GM19193 (cell line): ENCODE results near the gene CDC42BPA.

Experiments
- POLR2A ChIP-seq: IDR thresholded peaks from 4 replicates; pipeline ENCODE4 v1.6.1; 2011; ENCODE audit not compliant: insufficient read depth, insufficient read length; ENCODE audit errors: extremely low read depth

Gene CDC42BPA

DNA sequence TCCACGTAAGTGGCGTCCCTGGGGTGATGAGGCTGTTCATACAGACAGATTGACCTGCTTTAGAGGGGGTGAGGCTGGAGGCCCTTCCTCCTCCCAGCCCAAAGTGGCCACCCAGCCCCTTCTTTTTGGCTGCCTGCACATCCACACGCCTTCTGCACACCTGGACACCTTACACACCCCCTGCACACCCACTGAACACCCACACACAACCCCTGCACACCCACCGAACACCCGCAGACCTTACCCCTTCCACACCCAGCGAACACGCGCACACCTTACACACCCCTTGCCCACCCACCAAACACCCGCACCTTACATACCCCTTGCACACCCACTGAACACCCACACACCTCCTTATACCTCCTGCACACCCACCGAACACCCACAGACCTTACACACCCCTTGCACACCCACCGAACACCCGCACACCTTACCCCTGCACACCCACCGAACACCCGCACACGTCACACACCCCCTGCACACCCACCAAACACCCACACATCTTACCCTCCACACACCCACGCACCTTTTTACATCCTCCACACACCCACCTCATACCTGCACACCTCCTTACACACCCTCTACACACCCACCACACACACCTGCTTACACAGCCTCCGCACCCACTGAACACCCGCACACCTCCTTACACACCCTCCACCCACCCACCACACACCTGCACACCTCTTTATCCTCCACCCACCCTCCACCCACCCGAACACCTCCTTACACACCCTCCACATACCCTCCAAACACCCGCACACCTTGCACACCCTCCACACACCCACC, 340.5 kb downstream of the CDC42BPA start:
- TF ChIP-seq POLR2A: no peak

DNA sequence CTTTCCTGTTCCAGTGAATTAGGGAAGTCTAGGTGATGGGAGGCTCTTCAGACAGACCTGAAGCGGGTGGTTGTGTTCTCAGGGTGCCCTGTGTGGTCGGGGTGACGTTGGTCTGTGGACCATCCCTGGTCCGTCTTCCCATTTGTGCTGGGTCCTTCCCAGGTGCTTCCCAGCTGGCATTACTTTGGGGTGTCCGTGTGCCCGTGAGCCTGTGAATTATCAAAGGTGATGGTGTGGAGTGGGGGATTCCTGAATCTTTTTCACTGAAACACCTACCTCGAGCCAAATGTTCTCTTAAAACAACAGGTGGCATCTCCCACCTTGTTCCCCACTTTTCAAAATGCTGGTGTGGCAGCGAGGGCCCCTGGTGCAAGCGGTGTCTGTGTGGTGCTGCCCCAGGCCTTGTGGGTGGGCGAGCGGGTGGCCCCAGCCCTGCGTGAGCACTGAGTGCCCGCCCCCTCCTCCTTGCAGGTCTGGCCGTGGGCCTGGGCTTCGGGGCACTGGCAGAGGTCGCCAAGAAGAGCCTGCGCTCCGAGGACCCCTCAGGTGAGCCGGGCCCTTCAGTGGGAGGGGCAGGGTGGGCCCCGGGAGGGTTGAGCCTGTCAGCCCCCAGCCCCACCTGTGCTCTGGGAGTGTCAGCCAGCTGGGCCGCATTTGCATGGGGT, 341.2 kb downstream of the CDC42BPA start:
- TF ChIP-seq POLR2A: no peak

DNA sequence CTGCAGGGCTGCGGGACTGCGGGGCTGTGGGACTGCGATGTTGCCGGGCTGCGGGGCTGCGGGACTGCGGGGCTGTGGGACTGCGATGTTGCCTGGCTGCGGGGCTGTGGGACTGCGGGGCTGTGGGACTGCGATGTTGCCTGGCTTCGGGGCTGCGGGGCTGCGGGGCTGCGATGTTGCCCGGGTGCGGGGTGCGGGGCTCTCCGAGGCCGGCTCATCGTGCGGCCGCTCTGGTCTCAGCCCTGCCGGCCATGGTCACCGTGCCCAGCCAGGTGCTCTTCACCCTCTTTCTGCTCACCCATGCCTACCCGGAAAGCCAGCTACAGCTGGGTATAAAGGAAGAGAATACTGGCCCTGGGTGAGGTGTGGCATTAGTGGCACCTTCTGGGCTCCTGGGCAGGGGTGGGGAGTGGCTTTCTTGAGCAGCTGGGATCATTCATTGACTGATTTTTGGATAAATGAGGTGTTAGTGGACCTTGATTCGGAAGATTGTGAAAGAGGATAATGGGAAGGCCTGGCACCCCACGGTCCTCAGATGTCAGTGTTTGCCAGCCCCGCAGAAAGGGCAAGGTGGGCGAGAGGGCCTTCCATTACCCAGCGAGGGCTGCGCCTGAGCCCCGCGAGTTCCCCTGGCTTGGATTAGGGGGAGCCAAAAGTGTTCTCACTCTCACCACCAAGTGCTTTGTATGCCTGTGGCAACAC, 341.9 kb downstream of the CDC42BPA start:
- TF ChIP-seq POLR2A: no peak

DNA sequence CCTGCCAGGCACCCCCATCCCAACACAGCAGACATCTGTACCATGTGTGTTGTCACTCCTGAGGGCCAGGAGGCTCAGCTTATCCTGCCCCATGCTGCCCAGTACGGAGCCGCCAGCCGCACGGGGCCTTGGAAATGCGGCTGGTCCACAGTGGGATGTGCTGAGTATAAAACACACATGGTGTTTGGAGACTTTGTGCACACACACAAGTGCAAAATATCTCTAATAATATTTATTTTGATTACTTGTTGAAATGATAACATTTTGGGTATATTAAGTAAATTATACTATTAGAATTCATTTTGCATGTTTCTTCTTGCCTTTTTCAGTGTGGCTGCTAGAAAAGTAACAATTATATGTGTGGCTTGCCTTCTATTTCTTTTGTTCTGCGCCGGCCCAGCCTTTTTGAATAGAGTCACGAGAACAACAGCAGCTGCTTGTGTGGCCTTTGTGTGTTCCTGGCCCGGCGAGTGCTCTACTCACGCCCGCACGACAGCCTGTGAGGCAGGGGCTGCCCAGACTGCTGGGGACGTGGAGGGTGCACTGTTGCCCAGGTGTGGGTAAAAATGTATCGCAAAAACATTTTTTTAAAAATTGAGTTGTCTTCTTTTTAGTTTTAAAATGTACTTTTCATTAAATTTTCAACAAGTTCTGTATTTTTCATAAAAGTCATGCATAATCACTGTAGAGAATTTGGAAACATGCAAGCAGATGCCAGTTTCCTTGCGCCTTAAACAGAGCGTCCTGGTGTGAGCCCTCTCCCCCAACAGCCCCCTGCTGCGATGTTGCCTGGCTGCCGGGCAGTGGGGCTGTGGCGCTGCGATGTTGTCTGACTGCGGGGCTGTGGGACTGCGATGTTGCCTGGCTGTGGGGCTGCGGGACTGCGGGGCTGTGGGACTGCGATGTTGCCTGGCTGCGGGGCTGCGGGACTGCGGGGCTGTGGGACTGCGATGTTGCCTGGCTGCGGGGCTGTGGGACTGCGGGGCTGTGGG, 342.7 kb downstream of the CDC42BPA start:
- TF ChIP-seq POLR2A: no peak

DNA sequence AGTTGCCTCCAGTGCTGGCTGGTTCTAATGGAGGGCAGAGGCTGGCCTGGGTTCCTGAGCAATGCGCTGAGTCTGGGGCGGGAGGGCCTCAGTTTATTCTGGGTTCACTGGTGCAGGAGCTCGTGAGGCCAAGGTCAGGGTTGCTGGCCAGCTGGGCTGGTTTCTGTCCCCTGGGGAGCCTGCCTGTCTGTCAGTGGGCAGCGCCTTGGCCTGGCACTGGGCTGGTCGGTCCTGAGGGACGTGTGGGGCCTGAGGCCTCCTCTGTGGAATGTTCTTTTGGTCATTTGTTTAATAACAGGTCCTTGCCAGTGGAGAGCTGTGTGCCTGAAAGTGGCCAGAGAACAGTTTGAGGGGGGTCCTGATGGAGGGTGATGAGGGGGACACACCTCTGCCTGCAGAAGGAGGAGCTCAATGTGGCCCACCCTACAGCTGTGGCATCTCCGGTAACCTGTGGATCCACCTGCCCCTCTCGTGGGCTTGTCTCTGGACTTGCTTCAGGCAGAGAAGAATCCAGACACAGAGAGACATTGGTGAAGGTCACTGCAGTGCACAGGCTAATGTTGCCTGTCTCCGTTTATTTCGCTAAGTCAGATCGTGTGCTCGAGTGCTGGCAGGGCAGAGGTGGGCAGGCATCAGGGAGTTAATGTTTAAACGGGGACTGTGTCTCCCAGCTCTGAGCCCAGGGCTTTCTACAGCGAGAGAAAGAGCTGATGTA, 343.6 kb downstream of the CDC42BPA start:
- TF ChIP-seq POLR2A: no peak

DNA sequence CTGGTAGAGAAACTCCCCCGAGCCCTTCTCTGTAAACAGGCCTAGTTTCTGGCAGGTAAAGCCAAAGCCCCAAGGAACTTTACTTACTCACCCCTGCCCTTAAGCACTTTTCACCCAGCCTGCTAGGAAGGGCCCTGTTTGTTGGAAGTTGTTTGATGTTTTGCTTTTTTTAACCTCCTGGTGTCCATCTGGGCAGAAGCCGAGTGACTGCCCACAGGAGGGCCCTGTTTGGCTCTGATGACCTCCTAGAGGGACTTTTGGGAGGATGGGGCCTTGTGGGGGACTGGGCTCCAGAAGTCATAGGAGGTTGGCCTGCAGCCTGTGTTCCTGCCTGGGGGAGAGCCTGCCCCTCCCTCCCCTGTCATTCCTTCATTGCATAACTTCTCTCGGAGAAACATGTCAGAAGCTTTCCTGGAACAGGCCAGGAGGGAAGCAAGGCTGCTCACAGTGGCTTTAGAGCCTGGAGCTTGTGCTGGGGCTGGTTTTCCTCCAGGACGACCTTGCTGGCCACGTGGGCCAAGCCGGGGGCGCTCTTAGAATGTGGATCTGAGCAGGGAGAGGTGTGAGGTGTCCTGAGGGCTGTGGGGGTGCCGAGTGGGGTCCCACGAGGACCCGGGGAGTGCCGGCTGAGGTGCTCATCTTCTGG, 344.3 kb downstream of the CDC42BPA start:
- no peak for TF ChIP-seq POLR2A

DNA sequence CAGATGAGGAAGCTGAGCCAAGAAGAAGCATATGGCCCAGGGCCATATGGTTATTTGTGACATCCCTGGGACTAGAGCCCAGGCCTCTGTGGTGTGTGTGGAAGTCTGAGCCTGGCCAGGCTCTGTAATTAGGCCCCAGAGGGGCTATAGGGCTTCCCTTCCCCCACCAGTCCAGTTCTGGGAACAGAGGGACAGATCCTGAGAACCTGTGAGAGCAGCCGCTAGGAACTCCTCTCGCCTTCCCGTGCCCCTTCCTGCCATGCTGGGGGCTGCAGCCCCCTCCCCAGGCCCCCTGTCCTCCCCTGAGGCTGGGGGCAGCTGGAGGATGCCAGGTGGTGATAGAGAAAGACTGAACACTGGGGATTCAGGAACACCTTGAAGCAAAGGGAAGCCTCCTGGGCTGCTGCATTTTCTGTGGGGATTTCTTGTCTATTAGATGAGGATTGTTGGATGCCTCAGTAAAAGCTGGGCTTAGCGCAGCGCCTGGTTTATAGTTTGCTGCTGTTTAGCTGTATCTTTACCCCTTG, 344.9 kb downstream of the CDC42BPA start:
- no peak for TF ChIP-seq POLR2A

DNA sequence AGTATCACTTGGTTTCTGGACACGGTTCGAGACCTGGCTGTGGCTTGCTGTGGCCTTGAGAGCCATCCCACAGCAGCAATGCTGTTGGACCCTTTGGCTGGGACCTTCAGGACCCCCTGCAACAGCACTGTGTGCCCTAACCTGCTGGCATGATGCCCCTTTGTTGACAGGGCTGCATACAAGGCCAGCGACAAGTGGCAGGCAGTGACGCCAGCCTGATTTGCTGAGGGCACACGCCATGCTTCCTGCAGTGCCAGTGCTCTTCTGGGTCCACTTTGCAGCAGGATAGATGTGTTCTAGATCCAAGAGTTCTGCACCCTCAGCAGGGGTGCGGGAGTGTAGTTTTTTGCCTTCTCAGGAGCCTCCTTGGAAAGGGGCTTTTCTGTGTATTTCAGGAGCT, 345.4 kb downstream of the CDC42BPA start:
- no peak for TF ChIP-seq POLR2A

DNA sequence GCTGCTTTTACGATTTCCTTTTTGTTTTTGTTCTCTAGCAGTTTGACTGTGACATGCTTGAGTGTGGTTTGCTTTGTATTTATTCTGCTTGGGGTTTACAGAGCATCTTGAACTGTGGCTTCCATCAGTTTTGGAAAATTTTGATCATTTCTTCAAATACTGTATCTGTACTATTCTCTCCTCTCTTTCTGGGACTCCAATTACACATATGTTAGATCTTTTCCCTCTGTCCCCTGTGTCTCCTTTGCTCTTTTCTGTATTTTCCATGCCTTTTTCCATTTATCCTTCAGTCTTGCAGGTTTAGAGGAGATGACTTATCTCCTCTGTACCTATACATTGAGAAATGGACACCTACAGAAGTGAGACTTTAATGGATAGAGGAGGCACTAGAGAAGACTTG, 346.5 kb downstream of the CDC42BPA start:
- TF ChIP-seq POLR2A: no peak

DNA sequence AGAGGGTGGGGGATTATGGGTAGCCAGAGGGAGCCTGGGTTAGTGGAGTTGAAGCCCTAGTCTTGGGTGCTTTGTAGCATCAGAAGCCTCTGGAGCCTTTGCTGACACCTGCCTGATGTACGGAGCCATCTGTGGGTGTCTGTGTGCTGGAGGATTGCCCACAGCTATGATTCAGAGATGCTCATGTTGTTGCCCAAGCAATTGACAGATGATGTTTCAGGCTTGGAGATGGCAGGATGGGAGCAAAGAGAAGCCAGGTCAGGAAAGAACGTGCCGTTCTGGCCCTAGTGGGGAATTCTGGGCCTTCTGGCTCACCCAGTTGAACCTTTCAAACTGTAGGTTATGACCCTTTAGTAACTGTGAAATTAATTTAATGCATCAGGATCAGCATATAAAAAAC, 350.6 kb downstream of the CDC42BPA start:
- TF ChIP-seq POLR2A: no peak

DNA sequence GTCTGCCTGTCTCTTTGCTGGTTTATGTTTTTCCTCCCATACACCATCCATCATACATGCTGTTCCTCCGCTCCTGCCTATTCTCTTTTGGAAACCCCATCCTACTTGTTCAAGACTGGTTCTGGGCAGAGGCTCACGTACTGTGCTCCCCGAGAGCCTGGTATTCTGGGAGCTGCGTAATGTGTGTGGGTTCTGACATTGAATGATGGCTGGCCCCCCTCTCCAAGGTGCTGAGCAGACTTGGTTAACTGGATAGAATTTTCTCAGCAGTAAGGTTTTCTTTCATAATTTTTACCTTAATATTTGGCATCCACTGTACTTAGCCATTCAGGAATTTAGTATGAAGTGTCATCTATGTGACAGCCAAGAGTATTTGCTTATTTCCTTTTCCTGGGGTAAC, 351.6 kb downstream of the CDC42BPA start:
- no peak for TF ChIP-seq POLR2A

DNA sequence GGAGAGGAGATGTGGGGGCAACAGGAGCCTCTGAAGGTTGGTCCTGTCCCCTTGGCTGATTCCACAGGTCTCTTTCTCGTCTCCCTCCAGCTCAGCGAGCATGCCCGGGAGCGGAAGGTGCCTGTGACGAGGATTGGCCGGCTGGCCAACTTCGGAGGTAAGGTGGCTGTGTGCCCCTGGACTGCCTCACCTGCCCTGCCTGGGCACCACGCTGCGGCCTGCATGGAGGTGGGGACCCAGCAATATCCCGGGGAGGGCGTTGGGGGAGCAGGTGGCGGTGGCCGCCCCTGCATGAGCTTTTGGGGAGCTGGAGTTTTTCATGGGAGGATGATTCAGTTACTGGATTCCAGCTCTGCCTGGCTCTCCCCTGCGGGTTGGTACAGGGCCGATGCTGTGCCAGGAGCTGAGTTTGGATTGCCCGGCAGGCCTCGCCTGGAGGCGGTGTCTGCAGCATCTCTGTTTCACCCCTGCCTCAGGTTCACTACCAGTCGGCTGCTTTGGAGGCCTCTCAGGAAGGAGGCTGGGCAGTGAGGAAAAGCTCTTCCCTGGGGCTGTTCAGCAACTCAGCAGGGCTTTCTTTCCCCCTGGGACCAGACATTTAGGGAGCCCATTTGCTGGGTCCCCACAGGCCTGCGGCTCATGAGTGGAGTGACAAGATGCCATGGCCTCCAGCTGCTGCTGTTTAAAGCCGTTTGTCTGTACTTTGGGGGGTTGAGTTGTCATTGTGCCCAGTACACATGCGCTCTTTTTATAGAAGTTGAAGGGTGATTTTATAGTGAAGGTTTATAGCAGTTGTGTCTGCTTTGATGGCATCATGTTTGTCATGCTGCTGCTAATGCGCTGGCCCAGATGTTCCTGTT, 352.5 kb downstream of the CDC42BPA start:
- TF ChIP-seq POLR2A: no peak
